NT2/D1 (cell line): ENCODE data around the gene AGBL2.
"Not testable (repeated sequence)": the region's sequence is repeated elsewhere in the genome, so short reads cannot be mapped to it uniquely, and the experiment has no call there.

ENCODE experiments used
- DNase-seq: peaks from one replicate; pipeline ENCODE4 v3.0.0-alpha.2; 2011; ENCODE audit warnings: low read depth, low spot score
- H3K27me3 ChIP-seq: 2 replicates; pipeline ENCODE4 v1.6.0; 2011; ENCODE audit warnings: mild to moderate bottlenecking; ENCODE audit not compliant: insufficient read length, insufficient read depth
- H3K36me3 ChIP-seq: 2 replicates; pipeline ENCODE4 v1.6.1; 2011; ENCODE audit warnings: mild to moderate bottlenecking, low read length, mixed read lengths; ENCODE audit not compliant: insufficient read depth, insufficient read length
- H3K4me1 ChIP-seq: 2 replicates; pipeline ENCODE4 v1.5.1; 2011; ENCODE audit not compliant: insufficient read depth, insufficient read length
- H3K4me3 ChIP-seq: 2 replicates; pipeline ENCODE4 v1.5.1; 2011; ENCODE audit warnings: low read depth; ENCODE audit not compliant: insufficient read length
- H3K9ac ChIP-seq: 2 replicates; pipeline ENCODE4 v1.6.0; 2011; ENCODE audit warnings: low read depth; ENCODE audit not compliant: insufficient read length
- H3K9me3 ChIP-seq: 2 replicates; pipeline ENCODE4 v1.5.1; 2011; ENCODE audit warnings: mild to moderate bottlenecking, low read length; ENCODE audit not compliant: insufficient read depth
- SUZ12 ChIP-seq: IDR thresholded peaks from 2 replicates; pipeline ENCODE4 v1.6.1; 2011; ENCODE audit not compliant: insufficient read length, insufficient read depth; ENCODE audit errors: extremely low read depth
- YY1 ChIP-seq: IDR thresholded peaks from 2 replicates; pipeline ENCODE4 v1.6.1; 2011; ENCODE audit not compliant: insufficient read length, insufficient read depth
- ZNF274 ChIP-seq: IDR thresholded peaks from 2 replicates; pipeline ENCODE4 v1.6.1; 2011; ENCODE audit warnings: mild to moderate bottlenecking, low read depth, low read length

Gene AGBL2, protein sequence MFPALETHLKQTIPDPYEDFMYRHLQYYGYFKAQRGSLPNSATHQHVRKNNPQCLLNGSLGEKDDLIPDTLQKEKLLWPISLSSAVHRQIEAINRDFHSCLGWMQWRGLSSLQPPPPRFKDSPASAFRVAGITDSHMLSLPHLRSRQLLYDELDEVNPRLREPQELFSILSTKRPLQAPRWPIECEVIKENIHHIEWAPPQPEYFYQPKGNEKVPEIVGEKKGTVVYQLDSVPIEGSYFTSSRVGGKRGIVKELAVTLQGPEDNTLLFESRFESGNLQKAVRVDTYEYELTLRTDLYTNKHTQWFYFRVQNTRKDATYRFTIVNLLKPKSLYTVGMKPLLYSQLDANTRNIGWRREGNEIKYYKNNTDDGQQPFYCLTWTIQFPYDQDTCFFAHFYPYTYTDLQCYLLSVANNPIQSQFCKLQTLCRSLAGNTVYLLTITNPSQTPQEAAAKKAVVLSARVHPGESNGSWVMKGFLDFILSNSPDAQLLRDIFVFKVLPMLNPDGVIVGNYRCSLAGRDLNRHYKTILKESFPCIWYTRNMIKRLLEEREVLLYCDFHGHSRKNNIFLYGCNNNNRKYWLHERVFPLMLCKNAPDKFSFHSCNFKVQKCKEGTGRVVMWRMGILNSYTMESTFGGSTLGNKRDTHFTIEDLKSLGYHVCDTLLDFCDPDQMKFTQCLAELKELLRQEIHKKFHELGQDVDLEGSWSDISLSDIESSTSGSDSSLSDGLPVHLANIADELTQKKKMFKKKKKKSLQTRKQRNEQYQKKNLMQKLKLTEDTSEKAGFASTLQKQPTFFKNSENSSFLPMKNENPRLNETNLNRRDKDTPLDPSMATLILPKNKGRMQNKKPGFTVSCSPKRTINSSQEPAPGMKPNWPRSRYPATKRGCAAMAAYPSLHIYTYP

DNA sequence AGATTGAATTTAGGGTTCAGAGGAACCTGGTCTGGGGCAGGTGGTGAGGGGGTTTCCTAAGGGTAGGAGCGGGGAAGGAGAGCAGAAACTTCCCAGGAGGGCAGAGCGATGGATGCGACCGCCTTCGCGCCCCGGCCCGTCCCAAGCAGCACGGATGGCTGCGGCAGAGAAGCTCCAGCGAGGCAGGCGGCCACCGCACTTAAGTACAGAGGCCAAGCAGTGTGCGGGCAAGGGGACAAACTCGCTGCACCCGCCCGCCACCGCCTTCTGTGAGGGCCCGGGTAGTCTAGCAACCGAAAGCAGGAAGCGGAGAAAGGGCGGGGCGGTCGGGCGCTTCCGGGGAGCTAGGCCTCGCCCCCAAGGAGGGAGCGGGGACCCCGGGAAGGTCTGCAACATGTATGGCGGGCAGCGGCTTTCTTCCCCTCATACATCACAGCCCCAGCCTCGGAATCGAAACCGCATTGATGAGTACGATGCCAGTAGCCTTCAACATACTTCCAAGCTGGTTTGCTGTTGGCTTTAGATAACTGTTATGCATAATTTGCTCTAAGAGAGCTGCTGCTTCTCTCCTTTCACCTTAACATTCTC, at the start of gene AGBL2:
TSS of gene AGBL2 (minus strand) at position 288 of the 588 bp plus-strand sequence. CDS start 719 bp downstream, outside the sequence.
- DNase-seq: no peak
- Histone ChIP-seq H3K27me3 (no peaks in the 10 kb centered on the region), H3K9me3 (no peaks in the 10 kb centered on the region), H3K36me3 (peaks cover 45% of the 10 kb centered on the region), H3K4me3 (no peak within 1 kb of the TSS), H3K4me1 (no peaks in the 10 kb centered on the region), H3K9ac (no peak within 1 kb of the TSS)
- TF ChIP-seq SUZ12 (no peak), ZNF274 (no peak), YY1 (no peak)

DNA sequence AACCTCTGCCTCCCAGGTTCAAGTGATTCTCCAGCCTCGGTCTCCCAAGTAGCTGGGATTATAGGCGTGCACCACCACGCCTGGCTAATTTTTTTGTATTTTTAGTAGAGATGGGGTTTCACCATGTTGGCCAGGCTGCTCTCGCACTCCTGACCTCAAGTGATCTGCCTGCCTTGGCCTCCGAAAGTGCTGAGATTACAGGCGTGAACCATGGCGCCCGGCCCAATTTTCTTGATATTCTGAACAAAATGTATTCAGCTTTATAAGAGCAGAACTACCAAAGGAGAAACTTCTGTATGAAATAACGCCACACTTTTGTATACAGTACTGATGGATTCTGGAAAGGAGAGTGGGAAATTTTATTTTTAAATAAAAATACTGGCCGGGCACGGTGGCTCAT, 44.1 kb upstream of the AGBL2 start:
- peaks cover 85% of the 10 kb centered on the region for H3K36me3 ChIP-seq

DNA sequence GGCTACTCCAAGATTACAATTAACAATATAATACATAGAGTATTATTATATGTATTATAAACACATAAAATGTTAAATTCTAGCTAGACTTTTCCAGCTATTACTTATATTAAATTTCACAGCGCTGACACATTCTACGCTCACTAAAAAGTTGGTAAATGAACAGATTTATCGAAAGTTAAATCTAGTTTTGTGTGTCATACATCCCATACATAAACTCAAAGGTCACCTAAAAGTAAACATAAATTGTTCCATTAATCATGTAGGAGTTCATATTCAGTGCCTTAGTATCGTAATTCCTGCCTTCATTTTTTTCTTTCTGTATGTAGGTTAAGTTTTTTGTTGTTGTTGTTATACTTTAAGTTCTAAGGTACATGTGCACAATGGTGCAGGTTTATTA, 41.0 kb upstream of the AGBL2 start:
- Histone ChIP-seq H3K4me3 (no peak overlapping the region), H3K9me3 (no peaks in the 10 kb centered on the region), H3K27me3 (no peaks in the 10 kb centered on the region), H3K4me1 (no peaks in the 10 kb centered on the region), H3K36me3 (peaks cover 85% of the 10 kb centered on the region), H3K9ac (no peak overlapping the region)
- TF ChIP-seq ZNF274 (no peak), YY1 (no peak), SUZ12 (no peak)
- no peak for DNase-seq

More for the DNA sequence above, 44.1 kb upstream of the AGBL2 start:
- H3K4me1 ChIP-seq, DNase-seq, H3K9ac ChIP-seq, H3K9me3 ChIP-seq, H3K27me3 ChIP-seq, H3K4me3 ChIP-seq: not testable (repeated sequence)

DNA sequence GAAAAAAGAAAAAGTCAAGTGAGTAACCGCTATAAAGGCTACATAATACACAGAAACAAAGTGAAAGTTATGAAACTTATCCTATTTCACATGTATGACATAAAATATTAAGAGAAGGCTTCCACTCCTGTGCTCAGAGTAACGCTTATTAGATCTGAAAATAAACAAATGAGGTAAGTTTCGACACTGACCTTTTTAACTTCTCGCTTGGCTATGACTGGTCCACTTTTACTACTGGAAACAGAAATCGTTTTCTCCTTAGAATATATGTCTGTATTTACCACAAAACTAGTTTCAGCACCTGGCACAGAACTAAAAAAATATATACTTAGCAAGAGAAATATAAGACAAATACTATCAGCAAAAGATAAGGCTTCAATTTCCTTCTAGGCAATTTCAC, 35.6 kb upstream of the AGBL2 start:
- Histone ChIP-seq H3K4me3 (no peak overlapping the region), H3K36me3 (peaks cover 92% of the 10 kb centered on the region), H3K9ac (no peak overlapping the region), H3K27me3 (no peaks in the 10 kb centered on the region), H3K9me3 (no peaks in the 10 kb centered on the region), H3K4me1 (no peaks in the 10 kb centered on the region)
- DNase-seq: no peak
- TF ChIP-seq ZNF274 (no peak), YY1 (no peak)

DNA sequence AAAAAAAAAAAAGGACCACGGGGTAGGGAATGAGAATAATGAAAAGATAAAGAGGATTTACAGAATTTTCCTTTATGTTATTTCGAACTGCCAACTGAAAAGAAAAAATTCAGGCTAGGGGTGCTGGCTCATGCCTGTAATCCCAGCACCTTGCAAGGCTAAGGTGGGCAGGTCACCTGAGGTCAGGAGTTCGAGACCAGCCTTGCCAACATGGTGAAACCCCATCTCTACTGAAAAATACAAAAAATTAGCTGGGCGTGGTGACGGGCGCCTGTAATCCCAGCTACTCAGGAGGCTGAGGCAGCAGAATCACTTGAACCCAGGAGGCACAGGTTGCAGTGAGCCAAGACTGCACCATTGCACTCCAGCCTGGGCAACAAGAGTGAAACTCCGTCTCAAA, 27.3 kb upstream of the AGBL2 start:
- not testable (repeated sequence) for H3K4me1 ChIP-seq, DNase-seq, H3K9ac ChIP-seq, H3K4me3 ChIP-seq, H3K27me3 ChIP-seq, H3K9me3 ChIP-seq
- H3K36me3 ChIP-seq: peaks cover 97% of the 10 kb centered on the region

DNA sequence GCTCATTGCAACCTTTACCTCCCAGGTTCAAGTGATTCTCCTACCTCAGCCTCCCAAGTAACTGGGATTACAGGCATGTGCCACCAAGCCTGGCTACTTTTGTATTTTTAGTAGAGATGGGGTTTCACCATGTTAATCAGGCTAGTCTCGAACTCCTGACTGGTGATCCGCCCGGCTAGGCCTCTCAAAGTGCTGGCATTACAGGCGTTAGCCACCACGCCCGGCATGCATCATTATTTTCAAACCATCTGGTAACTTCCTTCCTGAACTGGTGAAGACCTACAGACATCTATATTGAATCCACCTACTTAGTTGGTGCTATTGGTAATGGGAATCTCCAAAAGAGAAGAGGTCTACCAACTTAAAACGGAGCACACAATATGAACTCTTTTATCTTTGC, 22.6 kb upstream of the AGBL2 start:
- peaks cover 95% of the 10 kb centered on the region for H3K36me3 ChIP-seq
- not testable (repeated sequence) for H3K27me3 ChIP-seq, H3K9ac ChIP-seq, H3K4me3 ChIP-seq, DNase-seq, H3K4me1 ChIP-seq, H3K9me3 ChIP-seq

DNA sequence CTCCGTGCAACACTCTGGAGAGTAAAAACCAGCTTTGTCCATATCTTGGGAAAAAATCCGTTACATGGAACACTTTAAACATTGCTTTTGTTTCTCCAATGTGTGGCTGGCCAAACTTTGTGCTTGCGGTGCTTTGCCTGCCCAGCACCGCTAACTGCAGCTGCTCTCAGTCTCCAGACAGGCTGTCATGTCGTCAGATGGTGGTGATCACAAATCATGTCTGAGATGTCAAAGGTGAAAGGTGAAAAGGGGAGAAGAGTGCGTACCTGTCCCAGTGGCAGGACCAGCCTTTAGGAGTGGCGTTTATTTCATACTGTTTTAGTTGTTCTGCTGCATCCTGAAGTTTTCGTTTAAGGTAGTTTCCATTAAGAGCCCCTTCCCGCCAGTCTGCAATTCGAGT, 17.1 kb upstream of the AGBL2 start:
- DNase-seq: no peak
- TF ChIP-seq YY1: no peak
- TF ChIP-seq ZNF274: no peak
- no peak for TF ChIP-seq SUZ12
- Histone ChIP-seq H3K9me3 (no peaks in the 10 kb centered on the region), H3K4me1 (no peaks in the 10 kb centered on the region), H3K36me3 (peaks cover 96% of the 10 kb centered on the region), H3K4me3 (no peak overlapping the region), H3K9ac (no peak overlapping the region), H3K27me3 (no peaks in the 10 kb centered on the region)
